DOHH2 (cell line): ENCODE data around the gene PSMB2.

Experiments used
- H3F3A ChIP-seq: fragments of 200-600 bp; sonication (generic), shearing (Covaris generic); 2 replicates; pipeline ENCODE4 v1.6.0; 2016; ENCODE audit warnings: antibody characterized with exemption, mild to moderate bottlenecking; ENCODE audit not compliant: control insufficient read depth, insufficient read depth
- H3K27ac ChIP-seq: fragments of 200-600 bp; sonication (generic); 2 replicates; pipeline ENCODE4 v1.5.1; 2014; ENCODE audit warnings: low read depth, mild to moderate bottlenecking, low read length, moderate library complexity
- H3K27me3 ChIP-seq: fragments of 200-600 bp; sonication (generic); 2 replicates; pipeline ENCODE4 v1.6.1; 2014; ENCODE audit warnings: mild to moderate bottlenecking, low read length, mixed read lengths; ENCODE audit not compliant: control insufficient read depth
- H3K36me3 ChIP-seq: fragments of 200-600 bp; sonication (generic); 2 replicates; pipeline ENCODE4 v1.6.1; 2014; ENCODE audit warnings: mild to moderate bottlenecking, low read length, moderate library complexity, mixed read lengths; ENCODE audit not compliant: control insufficient read depth
- H3K4me1 ChIP-seq: fragments of 200-600 bp; sonication (generic); 2 replicates; pipeline ENCODE4 v1.6.1; 2014; ENCODE audit warnings: mild to moderate bottlenecking, low read length, mixed read lengths; ENCODE audit not compliant: control insufficient read depth
- H3K4me2 ChIP-seq: fragments of 200-600 bp; sonication (generic); 2 replicates; pipeline ENCODE4 v1.6.0; 2014; ENCODE audit warnings: mild to moderate bottlenecking, low read length, moderate library complexity
- H3K4me3 ChIP-seq: fragments of 200-600 bp; sonication (generic); 2 replicates; pipeline ENCODE4 v1.5.1; 2014; ENCODE audit warnings: mild to moderate bottlenecking, low read length, mixed read lengths
- H3K79me2 ChIP-seq: fragments of 200-600 bp; sonication (generic); 2 replicates; pipeline ENCODE4 v1.6.1; 2014; ENCODE audit warnings: mild to moderate bottlenecking, low read length, mixed read lengths; ENCODE audit not compliant: control insufficient read depth
- H3K9me2 ChIP-seq: fragments of 200-600 bp; sonication (generic); replicated peaks from 2 replicates; pipeline ENCODE4 v1.6.1; 2014; ENCODE audit warnings: mild to moderate bottlenecking, low read length, mixed read lengths; ENCODE audit not compliant: control insufficient read depth
- H3K9me3 ChIP-seq: fragments of 200-600 bp; sonication (generic); 2 replicates; pipeline ENCODE4 v1.6.1; 2014; ENCODE audit warnings: antibody characterized with exemption, low read length, mixed read lengths; ENCODE audit not compliant: control insufficient read depth, insufficient read depth
- H4K20me1 ChIP-seq: fragments of 200-600 bp; sonication (generic); 2 replicates; pipeline ENCODE4 v1.6.0; 2014; ENCODE audit warnings: low read depth, mild to moderate bottlenecking, antibody characterized with exemption, low read length, moderate library complexity; ENCODE audit not compliant: control insufficient read depth, insufficient read depth
- CTCF ChIP-seq: fragments of 200-600 bp; sonication (generic); IDR thresholded peaks from one replicate; pipeline ENCODE4 v1.5.1; 2014; ENCODE audit warnings: antibody characterized with exemption, mild to moderate bottlenecking, low read depth, low read length; ENCODE audit not compliant: poor library complexity, severe bottlenecking
- EZH2phosphoT487 ChIP-seq: fragments of 200-600 bp; sonication (generic); IDR thresholded peaks from 2 replicates; pipeline ENCODE4 v1.6.1; 2017; ENCODE audit warnings: borderline replicate concordance, mild to moderate bottlenecking, antibody characterized with exemption, low read length, moderate library complexity, mixed read lengths

Gene PSMB2

GRCh38 chr1:35599411-35599810 is 41.9 kb downstream of the PSMB2 start:
- no peaks in the 10 kb centered on the region for H3K9me2 ChIP-seq
- no peak overlapping the region for H3K4me2 ChIP-seq
- H3K27me3 ChIP-seq, result no peaks in the 10 kb centered on the region
- no peak overlapping the region for H3K4me3 ChIP-seq
- no peaks in the 10 kb centered on the region for H3K4me1 ChIP-seq
- no peak overlapping the region for H3K27ac ChIP-seq
- peaks cover 28% of the 10 kb centered on the region for H3K36me3 ChIP-seq
- H4K20me1 ChIP-seq, result no peaks in the 10 kb centered on the region; the same call in 1 of the 2 replicates
- TF ChIP-seq CTCF (no peak), EZH2phosphoT487 (no peak)
- no peaks in the 10 kb centered on the region for H3K9me3 ChIP-seq
- no peaks in the 10 kb centered on the region for H3K79me2 ChIP-seq
- H3F3A ChIP-seq, result no peaks in the 10 kb centered on the region

GRCh38 chr1:35598895-35599294 is 42.4 kb downstream of the PSMB2 start:
- Histone ChIP-seq H3K27me3 (no peaks in the 10 kb centered on the region), H4K20me1 (no peaks in the 10 kb centered on the region; the same call in 1 of the 2 replicates), H3K4me1 (no peaks in the 10 kb centered on the region), H3K27ac (no peak overlapping the region), H3K9me2 (no peaks in the 10 kb centered on the region), H3F3A (no peaks in the 10 kb centered on the region), H3K4me2 (no peak overlapping the region), H3K4me3 (no peak overlapping the region), H3K79me2 (no peaks in the 10 kb centered on the region), H3K36me3 (peaks cover 24% of the 10 kb centered on the region), H3K9me3 (no peaks in the 10 kb centered on the region)
- no peak for TF ChIP-seq EZH2phosphoT487
- TF ChIP-seq CTCF, result no peak

- no peaks in the 10 kb centered on the region for H3K27me3 ChIP-seq
- no peaks in the 10 kb centered on the region for H3F3A ChIP-seq
- TF ChIP-seq EZH2phosphoT487 (no peak), CTCF (no peak)
- H3K4me1 ChIP-seq, result no peaks in the 10 kb centered on the region
- H3K9me2 ChIP-seq, result no peaks in the 10 kb centered on the region
- H3K27ac ChIP-seq, result no peak overlapping the region
- no peaks in the 10 kb centered on the region for H3K79me2 ChIP-seq
- no peaks in the 10 kb centered on the region; the same call in 1 of the 2 replicates for H4K20me1 ChIP-seq
- H3K36me3 ChIP-seq, result peaks cover 15% of the 10 kb centered on the region
- no peak overlapping the region for H3K4me2 ChIP-seq
- H3K9me3 ChIP-seq, result no peaks in the 10 kb centered on the region
- H3K4me3 ChIP-seq, result no peak overlapping the region
These were observed 43.5 kb downstream of the PSMB2 start for GRCh38 chr1:35597870-35598269.

DNA sequence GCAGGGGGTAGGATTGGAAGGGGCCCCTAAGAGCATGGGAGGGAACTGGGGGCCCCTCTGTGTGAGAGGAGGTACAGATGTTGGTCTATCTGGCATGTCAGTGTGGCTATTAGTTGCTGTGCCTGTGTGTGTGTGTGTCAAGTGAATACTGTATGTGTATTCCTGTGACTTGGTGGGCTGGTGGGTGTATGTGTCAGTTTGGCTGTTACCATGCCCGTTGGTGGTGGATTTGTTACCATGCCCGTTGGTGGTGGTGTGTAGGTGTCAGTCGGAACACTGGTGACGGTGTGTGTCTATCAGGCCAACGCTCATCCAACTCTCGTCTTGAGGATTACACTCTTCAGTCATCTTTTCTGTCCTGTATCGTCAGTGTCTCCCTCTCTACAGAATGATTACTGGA is 45.6 kb downstream of the PSMB2 start:
- no peaks in the 10 kb centered on the region for H3K4me1 ChIP-seq
- H3K9me2 ChIP-seq, result no peaks in the 10 kb centered on the region
- H3K79me2 ChIP-seq, result no peaks in the 10 kb centered on the region
- no peaks in the 10 kb centered on the region; the same call in 1 of the 2 replicates for H3K36me3 ChIP-seq
- H3K27ac ChIP-seq, result no peak overlapping the region
- no peaks in the 10 kb centered on the region for H3K27me3 ChIP-seq
- H4K20me1 ChIP-seq, result no peaks in the 10 kb centered on the region; the same call in 1 of the 2 replicates
- H3K4me3 ChIP-seq, result no peak overlapping the region
- no peaks in the 10 kb centered on the region for H3K9me3 ChIP-seq
- no peaks in the 10 kb centered on the region for H3F3A ChIP-seq
- no peak overlapping the region for H3K4me2 ChIP-seq
- no peak for TF ChIP-seq CTCF
- TF ChIP-seq EZH2phosphoT487, result no peak
